ENCODE measurements around the gene BBOX1.

- no peak for TF ChIP-seq RFX5 (IDR thresholded peaks at IDR 0.05; ENCODE audit: low read depth, low read length)
- no peak for TF ChIP-seq RCOR1 (IDR thresholded peaks at IDR 0.05; ENCODE audit: insufficient replicate concordance, low read length)
- no peak for TF ChIP-seq CTCF (conservative IDR thresholded peaks at IDR 0.05; ENCODE audit: low read depth, low read length)
Measured at GRCh38 chr11:27085111-27085510, 44.5 kb downstream of the BBOX1 start.

Data from IMR-90 (cell line).